ENCODE measurements around the gene SPAG4. TPM values are rescaled to one million over a fixed set of nuclear protein-coding genes. Genes with fewer than 3 reads are reported as not detected.

SPAG4 gene, protein sequence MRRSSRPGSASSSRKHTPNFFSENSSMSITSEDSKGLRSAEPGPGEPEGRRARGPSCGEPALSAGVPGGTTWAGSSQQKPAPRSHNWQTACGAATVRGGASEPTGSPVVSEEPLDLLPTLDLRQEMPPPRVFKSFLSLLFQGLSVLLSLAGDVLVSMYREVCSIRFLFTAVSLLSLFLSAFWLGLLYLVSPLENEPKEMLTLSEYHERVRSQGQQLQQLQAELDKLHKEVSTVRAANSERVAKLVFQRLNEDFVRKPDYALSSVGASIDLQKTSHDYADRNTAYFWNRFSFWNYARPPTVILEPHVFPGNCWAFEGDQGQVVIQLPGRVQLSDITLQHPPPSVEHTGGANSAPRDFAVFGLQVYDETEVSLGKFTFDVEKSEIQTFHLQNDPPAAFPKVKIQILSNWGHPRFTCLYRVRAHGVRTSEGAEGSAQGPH
- 4.2 TPM for total RNA-seq
- long read RNA-seq, partial matches to known transcripts, result 3 of 3 reads
- long read RNA-seq, other reads (novel, unspliced or antisense), result 0 of 3 reads

DNA sequence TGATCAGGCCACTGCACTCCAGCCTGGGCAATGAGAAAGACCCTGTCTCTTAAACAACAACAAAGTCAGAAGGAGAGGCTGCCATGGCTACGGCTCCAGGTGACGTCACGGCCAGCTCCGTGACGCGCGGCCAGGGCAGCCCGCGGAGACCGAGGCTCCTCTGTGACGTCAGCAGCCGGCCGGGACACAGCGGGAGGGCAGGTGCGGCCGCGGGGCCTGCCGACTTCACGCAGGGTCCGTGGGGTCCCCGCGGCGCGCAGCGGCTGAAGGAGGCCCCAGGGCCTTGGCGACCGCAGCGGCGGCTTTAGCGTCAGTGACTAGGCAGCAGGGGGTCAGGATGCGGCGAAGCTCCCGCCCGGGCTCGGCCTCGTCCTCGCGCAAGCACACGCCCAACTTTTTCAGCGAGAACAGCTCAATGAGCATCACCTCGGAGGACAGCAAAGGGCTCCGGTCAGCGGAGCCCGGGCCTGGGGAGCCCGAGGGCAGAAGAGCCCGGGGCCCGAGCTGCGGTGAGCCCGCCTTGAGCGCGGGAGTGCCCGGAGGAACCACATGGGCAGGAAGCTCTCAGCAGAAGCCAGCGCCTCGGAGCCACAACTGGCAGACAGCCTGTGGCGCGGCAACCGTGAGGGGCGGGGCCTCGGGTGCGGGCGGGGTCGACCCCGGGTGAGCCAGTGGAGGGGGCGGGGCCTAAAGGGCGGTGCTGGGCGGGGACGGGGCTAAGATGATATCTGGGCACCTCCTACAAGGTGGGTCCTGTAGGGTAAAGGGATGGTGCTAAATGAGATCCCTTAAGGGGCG lies at the start of gene SPAG4:
SPAG4 (plus strand) TSS at position 163 of the 798 bp plus-strand sequence; CDS start at position 338, 175 bp downstream.
- peak; percentile 100 for DNase-seq
- peak; percentile 93 to 96 for ATAC-seq
- intact Hi-C loops (cut with DNase I), result no loop called here
- Histone ChIP-seq H3K9me3 (no peaks in the 10 kb centered on the region), H3K27ac (peak within 1 kb of the TSS; percentile 93), H3K4me1 (peaks cover 33% of the 10 kb centered on the region), H3K36me3 (no peaks in the 10 kb centered on the region), H3K4me3 (peak within 1 kb of the TSS; percentile 66), H3K27me3 (ENCODE audit: low read depth) (no peaks in the 10 kb centered on the region)
- TF ChIP-seq, protein P1, sequence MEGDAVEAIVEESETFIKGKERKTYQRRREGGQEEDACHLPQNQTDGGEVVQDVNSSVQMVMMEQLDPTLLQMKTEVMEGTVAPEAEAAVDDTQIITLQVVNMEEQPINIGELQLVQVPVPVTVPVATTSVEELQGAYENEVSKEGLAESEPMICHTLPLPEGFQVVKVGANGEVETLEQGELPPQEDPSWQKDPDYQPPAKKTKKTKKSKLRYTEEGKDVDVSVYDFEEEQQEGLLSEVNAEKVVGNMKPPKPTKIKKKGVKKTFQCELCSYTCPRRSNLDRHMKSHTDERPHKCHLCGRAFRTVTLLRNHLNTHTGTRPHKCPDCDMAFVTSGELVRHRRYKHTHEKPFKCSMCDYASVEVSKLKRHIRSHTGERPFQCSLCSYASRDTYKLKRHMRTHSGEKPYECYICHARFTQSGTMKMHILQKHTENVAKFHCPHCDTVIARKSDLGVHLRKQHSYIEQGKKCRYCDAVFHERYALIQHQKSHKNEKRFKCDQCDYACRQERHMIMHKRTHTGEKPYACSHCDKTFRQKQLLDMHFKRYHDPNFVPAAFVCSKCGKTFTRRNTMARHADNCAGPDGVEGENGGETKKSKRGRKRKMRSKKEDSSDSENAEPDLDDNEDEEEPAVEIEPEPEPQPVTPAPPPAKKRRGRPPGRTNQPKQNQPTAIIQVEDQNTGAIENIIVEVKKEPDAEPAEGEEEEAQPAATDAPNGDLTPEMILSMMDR (IDR thresholded peaks at IDR 0.05), result no peak

DNA sequence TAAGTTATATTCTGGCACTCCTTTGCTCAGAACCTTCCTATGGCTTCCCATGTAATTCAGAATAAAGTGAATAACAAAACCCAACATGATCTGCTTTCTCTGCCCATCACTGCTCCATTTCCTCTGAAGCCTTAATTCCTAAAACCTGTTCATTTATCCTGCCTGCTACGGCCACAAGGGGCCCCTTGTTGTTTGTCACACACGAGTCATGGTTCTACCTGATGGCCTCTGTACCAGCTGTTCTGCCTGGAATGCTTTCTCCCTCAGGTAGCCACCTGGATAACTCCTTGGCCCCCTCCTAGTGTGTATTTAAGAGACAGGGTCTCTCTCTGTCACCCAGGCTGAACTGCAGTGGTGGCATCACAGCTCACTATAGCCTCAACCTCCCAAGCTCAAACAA lies 47.0 kb upstream of the SPAG4 start:
- intact Hi-C loops (cut with DNase I), result no loop called here
- H3K4me1 ChIP-seq, result no peaks in the 10 kb centered on the region
- peaks cover 9% of the 10 kb centered on the region for H3K9me3 ChIP-seq
- TF ChIP-seq, protein P1 (IDR thresholded peaks at IDR 0.05), result no peak
- no peak for ATAC-seq
- H3K36me3 ChIP-seq, result no peaks in the 10 kb centered on the region
- H3K27ac ChIP-seq, result no peak overlapping the region
- no peaks in the 10 kb centered on the region for H3K27me3 ChIP-seq (ENCODE audit: low read depth)
- H3K4me3 ChIP-seq, result no peak overlapping the region
- DNase-seq, result no peak

DNA sequence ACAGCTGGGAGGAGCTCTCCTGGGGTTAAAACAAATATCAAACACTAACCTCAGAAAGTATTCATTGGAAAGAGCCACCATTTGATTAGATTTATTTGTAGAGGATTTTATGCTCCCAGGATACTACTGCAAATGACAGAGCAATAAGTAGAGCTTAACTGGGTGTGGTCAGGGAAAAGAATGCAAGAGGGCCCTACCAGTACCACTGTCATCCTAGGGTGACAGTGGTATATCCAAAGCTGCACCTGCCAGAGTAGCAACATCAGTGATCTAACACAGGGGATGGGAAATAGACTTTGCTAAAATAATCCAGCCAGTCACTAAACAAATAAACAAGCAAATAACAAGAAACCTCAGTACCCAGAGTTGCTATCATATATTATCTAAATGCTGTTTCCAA lies 44.1 kb upstream of the SPAG4 start:
- Histone ChIP-seq H3K27ac (no peak overlapping the region), H3K4me1 (no peaks in the 10 kb centered on the region), H3K27me3 (ENCODE audit: low read depth) (no peaks in the 10 kb centered on the region), H3K9me3 (peaks cover 9% of the 10 kb centered on the region), H3K36me3 (no peaks in the 10 kb centered on the region), H3K4me3 (no peak overlapping the region)
- DNase-seq (no peak), ATAC-seq (no peak)
- intact Hi-C loops (cut with DNase I), result no loop called here
- TF ChIP-seq, protein P1 (IDR thresholded peaks at IDR 0.05), result no peak

DNA sequence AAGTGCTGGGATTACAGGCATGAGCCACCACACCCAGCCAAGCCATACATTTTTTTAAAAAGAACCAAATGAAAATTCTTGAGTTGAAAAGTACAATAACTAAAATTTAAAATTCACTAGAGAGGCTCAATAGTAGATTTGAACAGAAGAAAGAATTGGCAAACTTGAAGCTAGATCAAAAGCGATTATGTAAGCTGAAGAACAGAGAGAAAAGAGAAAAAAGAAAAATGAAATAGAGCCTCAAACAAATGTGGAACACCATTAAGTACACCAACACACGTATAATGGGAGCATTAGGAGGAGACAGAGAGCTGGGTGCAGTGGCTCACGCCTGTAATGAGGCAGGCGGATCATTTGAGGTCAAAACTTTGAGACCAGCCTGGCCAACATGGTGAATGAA lies 42.8 kb upstream of the SPAG4 start:
- intact Hi-C loops (cut with DNase I), result no loop called here
- ATAC-seq, result no peak

GRCh38 chr20:35575958-35576357 lies 39.7 kb upstream of the SPAG4 start:
- ATAC-seq, result no peak

More for the DNA sequence above, 42.8 kb upstream of the SPAG4 start:
- TF ChIP-seq, protein P1 (IDR thresholded peaks at IDR 0.05), result no peak
- no peak overlapping the region for H3K27ac ChIP-seq
- H3K36me3 ChIP-seq, result no peaks in the 10 kb centered on the region
- H3K9me3 ChIP-seq, result peaks cover 9% of the 10 kb centered on the region
- H3K27me3 ChIP-seq (ENCODE audit: low read depth), result no peaks in the 10 kb centered on the region
- H3K4me1 ChIP-seq, result no peaks in the 10 kb centered on the region
- H3K4me3 ChIP-seq, result no peak overlapping the region
- no peak for DNase-seq

More at GRCh38 chr20:35575958-35576357, 39.7 kb upstream of the SPAG4 start:
- no peaks in the 10 kb centered on the region for H3K36me3 ChIP-seq
- H3K27me3 ChIP-seq (ENCODE audit: low read depth), result no peaks in the 10 kb centered on the region
- no peak for DNase-seq
- H3K4me1 ChIP-seq, result no peaks in the 10 kb centered on the region
- no peak overlapping the region for H3K4me3 ChIP-seq
- no peak overlapping the region for H3K27ac ChIP-seq
- peaks cover 9% of the 10 kb centered on the region for H3K9me3 ChIP-seq
- intact Hi-C loops (cut with DNase I), result no loop called here
- TF ChIP-seq, protein P1 (IDR thresholded peaks at IDR 0.05), result no peak

All from lower lobe of right lung (tissue), 2 donors.